Tibial nerve (tissue), 4 donors: Measurements from ENCODE around the gene ANKMY1.

Experiments
- CTCF ChIP-seq, 5 experiments: fragments of 200-600 bp in 3 of 5; fragments of 450-650 bp in 2 of 5; sonication (generic) in 3 of 5; IDR thresholded peaks; one replicate each; pipeline ENCODE4 v1.5.1; 2016 to 2019; ENCODE audit warnings: antibody characterized with exemption in 5 of 5, mild to moderate bottlenecking in 3 of 5, moderate library complexity in 2 of 5
- EP300 ChIP-seq, 2 donors: sonication (generic); formaldehyde crosslinking; IDR thresholded peaks; one replicate each; pipeline ENCODE4 v1.6.1; 2017; ENCODE audit warnings: antibody characterized with exemption in 2 of 2, mild to moderate bottlenecking in 1 of 2

GRCh38 chr2:240518981-240519380 lies 38.8 kb downstream of the ANKMY1 start:
- TF ChIP-seq CTCF (IDR thresholded peaks at IDR 0.05) (no peak), EP300 (IDR thresholded peaks at IDR 0.05) (no peak)
